Neural crest cell (in vitro differentiated cells): Measurements from ENCODE around the gene ACSBG1. TPM values are rescaled to one million over a fixed set of nuclear protein-coding genes. Genes with fewer than 3 reads are reported as not detected.

ENCODE experiments used
- DNase-seq: peaks from one replicate; pipeline ENCODE4 v3.0.0; 2021; ENCODE audit warnings: low read depth, mixed read lengths, low spot score
- H3K27ac Mint-ChIP-seq: one replicate; pipeline ENCODE4 v1.8.0; 2021; ENCODE audit warnings: mild to moderate bottlenecking, mixed read lengths; ENCODE audit not compliant: unreplicated experiment
- H3K27me3 Mint-ChIP-seq: 2 replicates; pipeline ENCODE4 v1.8.0; 2021; ENCODE audit warnings: low read depth, mild to moderate bottlenecking, mixed read lengths
- H3K36me3 Mint-ChIP-seq: 2 replicates; pipeline ENCODE4 v1.8.0; 2021; ENCODE audit warnings: low read depth, mild to moderate bottlenecking, mixed read lengths
- H3K4me1 Mint-ChIP-seq: 2 replicates; pipeline ENCODE4 v1.8.0; 2021; ENCODE audit warnings: mixed read lengths
- H3K4me3 Mint-ChIP-seq: one replicate; pipeline ENCODE4 v1.8.0; 2021; ENCODE audit warnings: mild to moderate bottlenecking, mixed read lengths
- H3K9me3 Mint-ChIP-seq: 2 replicates; pipeline ENCODE4 v1.8.0; 2021; ENCODE audit warnings: mixed read lengths
- CTCF ChIP-seq: fragments of 200-600 bp; sonication (generic); conservative IDR thresholded peaks from 2 replicates; pipeline ENCODE4 v1.5.0; 2021; ENCODE audit warnings: antibody characterized with exemption, mild to moderate bottlenecking
- long read RNA-seq: library from polyadenylated mRNA; unstranded; transcript quantifications from one replicate; pipeline ENCODE4 v2.0.0, GENCODE V29; 2020
- total RNA-seq: library from RNA; stranded (reverse); gene quantifications from 2 replicates; pipeline ENCODE4 v1.2.1, GENCODE V29; 2021

ACSBG1 gene
- total RNA-seq: 4.9 and 5.5 TPM in 2 replicates
- long read RNA-seq, full-length matches to known transcripts: 5 of 10 reads
- long read RNA-seq, partial matches to known transcripts: 1 of 10 reads
- long read RNA-seq, other reads (novel, unspliced or antisense): 4 of 10 reads

GRCh38 chr15:78234515-78235040 is at the start of gene ACSBG1:
ACSBG1 (minus strand) TSS chr15:78234565; CDS start chr15:78234501, 64 bp downstream.
- no peak for DNase-seq
- Mint-ChIP-seq H3K4me3 (peak within 1 kb of the TSS; percentile 29), H3K36me3 (no peaks in the 10 kb centered on the region), H3K4me1 (peaks cover 32% of the 10 kb centered on the region), H3K9me3 (no peaks in the 10 kb centered on the region), H3K27ac (peak within 1 kb of the TSS; percentile 86), H3K27me3 (no peaks in the 10 kb centered on the region)
- no peak for TF ChIP-seq CTCF

- H3K27me3 Mint-ChIP-seq: no peaks in the 10 kb centered on the region
- no peak for TF ChIP-seq CTCF
- H3K4me3 Mint-ChIP-seq: no peak overlapping the region
- peaks cover 2% of the 10 kb centered on the region for H3K36me3 Mint-ChIP-seq
- H3K4me1 Mint-ChIP-seq: no peaks in the 10 kb centered on the region
- no peaks in the 10 kb centered on the region for H3K9me3 Mint-ChIP-seq
- DNase-seq: no peak
- H3K27ac Mint-ChIP-seq: no peak overlapping the region
These were observed 48.0 kb upstream of the ACSBG1 start for GRCh38 chr15:78282324-78282723.

GRCh38 chr15:78280319-78281072 is 46.1 kb upstream of the ACSBG1 start:
- Mint-ChIP-seq H3K27ac (no peak overlapping the region), H3K27me3 (no peaks in the 10 kb centered on the region), H3K36me3 (peaks cover 2% of the 10 kb centered on the region), H3K4me1 (no peaks in the 10 kb centered on the region), H3K4me3 (no peak overlapping the region), H3K9me3 (no peaks in the 10 kb centered on the region)
- no peak for DNase-seq
- no peak for TF ChIP-seq CTCF

GRCh38 chr15:78276064-78276943 is 41.9 kb upstream of the ACSBG1 start:
- H3K9me3 Mint-ChIP-seq: no peaks in the 10 kb centered on the region
- no peak for DNase-seq
- no peak for TF ChIP-seq CTCF
- peaks cover 6% of the 10 kb centered on the region for H3K4me1 Mint-ChIP-seq
- no peaks in the 10 kb centered on the region for H3K27me3 Mint-ChIP-seq
- H3K36me3 Mint-ChIP-seq: no peaks in the 10 kb centered on the region
- no peak overlapping the region for H3K27ac Mint-ChIP-seq
- H3K4me3 Mint-ChIP-seq: no peak overlapping the region

- H3K4me3 Mint-ChIP-seq: no peak overlapping the region
- DNase-seq: no peak
- H3K27ac Mint-ChIP-seq: no peak overlapping the region
- H3K4me1 Mint-ChIP-seq: peaks cover 6% of the 10 kb centered on the region
- H3K36me3 Mint-ChIP-seq: no peaks in the 10 kb centered on the region
- no peaks in the 10 kb centered on the region for H3K27me3 Mint-ChIP-seq
- no peak for TF ChIP-seq CTCF
- no peaks in the 10 kb centered on the region for H3K9me3 Mint-ChIP-seq
These were observed 40.6 kb upstream of the ACSBG1 start for GRCh38 chr15:78274994-78275393.
